ENCODE data around the gene SIX2. TPM values are rescaled to one million over a fixed set of nuclear protein-coding genes. Genes with fewer than 3 reads are reported as not detected.
"Not testable (repeated sequence)": the region's sequence is repeated elsewhere in the genome, so short reads cannot be mapped to it uniquely, and the experiment has no call there.

SIX2 gene
- total and polyA plus RNA-seq, 2 donors (not counting 1 experiment from before 2014, with no cell fraction given): 0.03 TPM; not detected in 1

DNA sequence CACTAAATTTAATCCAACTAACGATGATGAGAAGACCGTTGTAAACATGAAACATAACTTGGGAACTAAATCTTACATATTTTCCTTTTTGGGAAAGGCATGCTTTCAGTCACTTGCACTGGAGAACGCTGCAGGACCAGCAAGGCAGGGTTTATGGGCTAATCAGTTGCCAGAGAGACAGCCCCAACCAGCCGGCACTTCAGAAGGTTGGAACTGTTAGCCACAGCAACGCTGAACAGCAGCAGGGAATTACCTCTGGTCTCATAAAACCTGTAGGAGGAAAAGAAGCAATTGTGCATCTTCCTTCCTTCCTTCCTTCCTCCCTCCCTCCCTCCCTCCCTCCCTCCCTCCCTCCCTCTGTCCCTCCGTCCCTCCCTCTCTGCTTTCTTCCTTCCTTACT is 33.9 kb upstream of the SIX2 start:
- H3K79me2 ChIP-seq (ENCODE audit: control insufficient read depth, insufficient read depth, low read length): no peaks in the 10 kb centered on the region
- H3K27ac ChIP-seq (ENCODE audit: insufficient read depth, low read length): no peak overlapping the region
- H3K36me3 ChIP-seq (ENCODE audit: control insufficient read depth, insufficient read depth, low read length): no peaks in the 10 kb centered on the region
- peaks cover 23% of the 10 kb centered on the region for H3K27me3 ChIP-seq (ENCODE audit: control insufficient read depth, insufficient read depth, low read length)
- H3K4me3 ChIP-seq (replicated peaks in 1 of 4; ENCODE audit: control extremely low read depth in 1 of 4, insufficient read depth in 1 of 4, low read depth in 3 of 4, low read length in 4 of 4): no peak overlapping the region
- TF ChIP-seq EZH2 (IDR thresholded peaks at IDR 0.05; ENCODE audit: low read length, missing control alignments): no peak
- TF ChIP-seq, protein P1, sequence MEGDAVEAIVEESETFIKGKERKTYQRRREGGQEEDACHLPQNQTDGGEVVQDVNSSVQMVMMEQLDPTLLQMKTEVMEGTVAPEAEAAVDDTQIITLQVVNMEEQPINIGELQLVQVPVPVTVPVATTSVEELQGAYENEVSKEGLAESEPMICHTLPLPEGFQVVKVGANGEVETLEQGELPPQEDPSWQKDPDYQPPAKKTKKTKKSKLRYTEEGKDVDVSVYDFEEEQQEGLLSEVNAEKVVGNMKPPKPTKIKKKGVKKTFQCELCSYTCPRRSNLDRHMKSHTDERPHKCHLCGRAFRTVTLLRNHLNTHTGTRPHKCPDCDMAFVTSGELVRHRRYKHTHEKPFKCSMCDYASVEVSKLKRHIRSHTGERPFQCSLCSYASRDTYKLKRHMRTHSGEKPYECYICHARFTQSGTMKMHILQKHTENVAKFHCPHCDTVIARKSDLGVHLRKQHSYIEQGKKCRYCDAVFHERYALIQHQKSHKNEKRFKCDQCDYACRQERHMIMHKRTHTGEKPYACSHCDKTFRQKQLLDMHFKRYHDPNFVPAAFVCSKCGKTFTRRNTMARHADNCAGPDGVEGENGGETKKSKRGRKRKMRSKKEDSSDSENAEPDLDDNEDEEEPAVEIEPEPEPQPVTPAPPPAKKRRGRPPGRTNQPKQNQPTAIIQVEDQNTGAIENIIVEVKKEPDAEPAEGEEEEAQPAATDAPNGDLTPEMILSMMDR (conservative IDR thresholded peaks at IDR 0.05 in 1 of 2, IDR thresholded peaks at IDR 0.05 in 1 of 2; ENCODE audit: low read depth in 1 of 2, low read length in 2 of 2): no peak
- no peak overlapping the region for H3K4me2 ChIP-seq (ENCODE audit: extremely low read depth, insufficient read depth, low read length)
- no peak overlapping the region for H3K9ac ChIP-seq (ENCODE audit: insufficient read depth, low read length)
- no peak for DNase-seq (ENCODE audit: low read depth in 2 of 2)
- H3K4me1 ChIP-seq (ENCODE audit: control insufficient read depth, extremely low read depth, insufficient read depth, low read length): no peaks in the 10 kb centered on the region
- H3K9me3 ChIP-seq (ENCODE audit: control insufficient read depth, insufficient read depth, low read depth, low read length): no peaks in the 10 kb centered on the region
- no peaks in the 10 kb centered on the region for H4K20me1 ChIP-seq (ENCODE audit: control insufficient read depth, extremely low read depth, insufficient read depth, low read length)
- H2AFZ ChIP-seq (ENCODE audit: low read length): no peak overlapping the region

DNA sequence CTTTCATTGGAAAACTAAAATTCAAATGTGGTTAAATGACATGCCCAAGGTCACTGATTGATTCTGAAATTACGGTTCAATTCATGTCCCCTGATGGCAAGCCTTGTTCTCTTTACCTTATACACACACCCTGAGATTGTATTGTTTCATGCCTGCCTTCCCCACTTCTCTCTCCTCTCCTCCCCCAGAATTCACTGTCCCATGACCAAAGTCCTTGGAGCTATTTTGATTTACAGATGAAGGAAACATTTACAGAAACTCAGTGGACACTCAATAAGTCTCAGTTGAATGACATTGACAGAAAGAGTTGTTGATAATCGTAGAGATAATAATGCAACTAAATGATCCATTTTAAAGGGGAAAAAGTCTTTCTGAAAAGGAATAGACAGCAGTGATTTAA is 33.1 kb upstream of the SIX2 start:
- H4K20me1 ChIP-seq (ENCODE audit: control insufficient read depth, extremely low read depth, insufficient read depth, low read length): no peaks in the 10 kb centered on the region
- no peak overlapping the region for H3K4me3 ChIP-seq (replicated peaks in 1 of 4; ENCODE audit: control extremely low read depth in 1 of 4, insufficient read depth in 1 of 4, low read depth in 3 of 4, low read length in 4 of 4)
- no peaks in the 10 kb centered on the region for H3K4me1 ChIP-seq (ENCODE audit: control insufficient read depth, extremely low read depth, insufficient read depth, low read length)
- no peak overlapping the region for H2AFZ ChIP-seq (ENCODE audit: low read length)
- H3K27ac ChIP-seq (ENCODE audit: insufficient read depth, low read length): no peak overlapping the region
- no peak overlapping the region for H3K4me2 ChIP-seq (ENCODE audit: extremely low read depth, insufficient read depth, low read length)
- H3K79me2 ChIP-seq (ENCODE audit: control insufficient read depth, insufficient read depth, low read length): no peaks in the 10 kb centered on the region
- no peak for DNase-seq (ENCODE audit: low read depth in 2 of 2)
- H3K9me3 ChIP-seq (ENCODE audit: control insufficient read depth, insufficient read depth, low read depth, low read length): no peaks in the 10 kb centered on the region
- H3K9ac ChIP-seq (ENCODE audit: insufficient read depth, low read length): no peak overlapping the region
- TF ChIP-seq, protein P1 (conservative IDR thresholded peaks at IDR 0.05 in 1 of 2, IDR thresholded peaks at IDR 0.05 in 1 of 2; ENCODE audit: low read depth in 1 of 2, low read length in 2 of 2): no peak
- TF ChIP-seq EZH2 (IDR thresholded peaks at IDR 0.05; ENCODE audit: low read length, missing control alignments): no peak
- H3K36me3 ChIP-seq (ENCODE audit: control insufficient read depth, insufficient read depth, low read length): no peaks in the 10 kb centered on the region
- peaks cover 23% of the 10 kb centered on the region for H3K27me3 ChIP-seq (ENCODE audit: control insufficient read depth, insufficient read depth, low read length)

DNA sequence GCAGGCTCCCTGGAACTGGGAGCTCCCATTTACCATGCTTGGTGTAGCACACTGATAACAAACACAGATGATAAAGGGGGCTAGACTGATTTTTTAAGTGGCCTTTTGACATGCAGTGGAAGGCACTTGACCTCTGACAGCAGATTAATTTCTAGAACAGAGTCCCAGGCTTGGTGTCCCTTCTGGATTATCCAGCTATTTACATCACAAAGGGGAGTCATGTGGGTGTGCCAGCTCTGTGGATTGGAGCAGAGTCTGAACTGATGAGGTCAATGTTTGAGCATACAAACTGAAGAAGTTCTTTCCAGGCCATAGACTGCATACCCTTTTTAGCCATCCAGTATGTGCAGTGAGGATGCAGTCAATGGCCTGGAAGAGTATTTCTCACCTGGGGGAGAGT is 31.5 kb upstream of the SIX2 start:
- H3K9ac ChIP-seq (ENCODE audit: insufficient read depth, low read length): no peak overlapping the region
- DNase-seq (ENCODE audit: low read depth in 2 of 2): no peak
- TF ChIP-seq, protein P1 (conservative IDR thresholded peaks at IDR 0.05 in 1 of 2, IDR thresholded peaks at IDR 0.05 in 1 of 2; ENCODE audit: low read depth in 1 of 2, low read length in 2 of 2): no peak
- TF ChIP-seq EZH2 (IDR thresholded peaks at IDR 0.05; ENCODE audit: low read length, missing control alignments): no peak
- no peaks in the 10 kb centered on the region for H3K36me3 ChIP-seq (ENCODE audit: control insufficient read depth, insufficient read depth, low read length)
- H3K79me2 ChIP-seq (ENCODE audit: control insufficient read depth, insufficient read depth, low read length): no peaks in the 10 kb centered on the region
- no peaks in the 10 kb centered on the region for H3K4me1 ChIP-seq (ENCODE audit: control insufficient read depth, extremely low read depth, insufficient read depth, low read length)
- H3K27ac ChIP-seq (ENCODE audit: insufficient read depth, low read length): no peak overlapping the region
- H4K20me1 ChIP-seq (ENCODE audit: control insufficient read depth, extremely low read depth, insufficient read depth, low read length): no peaks in the 10 kb centered on the region
- no peaks in the 10 kb centered on the region for H3K9me3 ChIP-seq (ENCODE audit: control insufficient read depth, insufficient read depth, low read depth, low read length)
- no peak overlapping the region for H3K4me2 ChIP-seq (ENCODE audit: extremely low read depth, insufficient read depth, low read length)
- H3K4me3 ChIP-seq (replicated peaks in 1 of 4; ENCODE audit: control extremely low read depth in 1 of 4, insufficient read depth in 1 of 4, low read depth in 3 of 4, low read length in 4 of 4): no peak overlapping the region
- H3K27me3 ChIP-seq (ENCODE audit: control insufficient read depth, insufficient read depth, low read length): peaks cover 23% of the 10 kb centered on the region
- no peak overlapping the region for H2AFZ ChIP-seq (ENCODE audit: low read length)

DNA sequence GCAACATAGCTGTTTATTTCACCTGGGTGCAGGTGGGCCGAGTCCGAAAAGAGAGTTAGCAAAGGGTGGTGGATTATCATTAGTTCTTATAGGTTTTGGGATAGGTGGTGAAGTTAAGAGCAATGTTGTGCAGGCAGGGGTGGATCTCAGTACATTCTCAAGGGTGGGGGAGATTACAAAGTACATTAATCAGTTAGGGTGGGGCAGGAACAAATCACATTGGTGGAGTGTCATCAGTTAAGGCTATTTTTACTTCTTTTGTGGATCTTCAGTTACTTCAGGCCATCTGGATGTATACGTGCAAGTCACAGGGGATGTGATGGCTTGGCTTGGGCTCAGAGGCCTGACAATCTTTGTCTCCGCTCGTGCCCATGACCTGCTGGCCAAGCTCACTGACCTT is 30.6 kb upstream of the SIX2 start:
- H3K4me2 ChIP-seq (ENCODE audit: extremely low read depth, insufficient read depth, low read length); H3K4me3 ChIP-seq (replicated peaks in 1 of 4; ENCODE audit: control extremely low read depth in 1 of 4, insufficient read depth in 1 of 4, low read depth in 3 of 4, low read length in 4 of 4); H3K79me2 ChIP-seq (ENCODE audit: control insufficient read depth, insufficient read depth, low read length); H4K20me1 ChIP-seq (ENCODE audit: control insufficient read depth, extremely low read depth, insufficient read depth, low read length); DNase-seq (ENCODE audit: low read depth in 2 of 2); H3K36me3 ChIP-seq (ENCODE audit: control insufficient read depth, insufficient read depth, low read length); H3K27ac ChIP-seq (ENCODE audit: insufficient read depth, low read length); H3K9me3 ChIP-seq (ENCODE audit: control insufficient read depth, insufficient read depth, low read depth, low read length); H3K4me1 ChIP-seq (ENCODE audit: control insufficient read depth, extremely low read depth, insufficient read depth, low read length); H2AFZ ChIP-seq (ENCODE audit: low read length); H3K9ac ChIP-seq (ENCODE audit: insufficient read depth, low read length): not testable (repeated sequence)
- H3K27me3 ChIP-seq (ENCODE audit: control insufficient read depth, insufficient read depth, low read length): peaks cover 20% of the 10 kb centered on the region

DNA sequence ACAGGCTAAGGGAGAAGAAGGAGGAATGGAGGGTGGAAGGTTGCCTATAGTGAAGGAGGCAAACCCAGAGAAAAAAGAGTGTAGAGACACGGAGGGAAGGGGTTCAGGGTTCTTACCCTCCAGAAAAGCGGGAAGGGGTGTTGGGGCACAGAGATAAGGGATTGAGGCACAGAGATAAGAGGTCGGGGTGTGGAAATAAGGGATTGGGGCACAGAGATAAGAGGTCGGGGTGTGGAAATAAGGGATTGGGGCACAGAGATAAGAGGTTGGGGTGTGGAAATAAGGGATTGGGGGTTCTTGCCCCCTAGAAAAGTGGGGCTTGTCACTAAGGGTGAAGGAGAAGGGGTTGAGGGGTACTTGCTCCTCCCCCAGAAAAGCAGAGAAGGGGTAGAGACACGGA is 29.6 kb upstream of the SIX2 start:
- H3K79me2 ChIP-seq (ENCODE audit: control insufficient read depth, insufficient read depth, low read length); DNase-seq (ENCODE audit: low read depth in 2 of 2); H3K9me3 ChIP-seq (ENCODE audit: control insufficient read depth, insufficient read depth, low read depth, low read length); H4K20me1 ChIP-seq (ENCODE audit: control insufficient read depth, extremely low read depth, insufficient read depth, low read length); H3K36me3 ChIP-seq (ENCODE audit: control insufficient read depth, insufficient read depth, low read length); H3K4me1 ChIP-seq (ENCODE audit: control insufficient read depth, extremely low read depth, insufficient read depth, low read length); H3K9ac ChIP-seq (ENCODE audit: insufficient read depth, low read length); H3K4me2 ChIP-seq (ENCODE audit: extremely low read depth, insufficient read depth, low read length); H3K27ac ChIP-seq (ENCODE audit: insufficient read depth, low read length); H2AFZ ChIP-seq (ENCODE audit: low read length); H3K4me3 ChIP-seq (replicated peaks in 1 of 4; ENCODE audit: control extremely low read depth in 1 of 4, insufficient read depth in 1 of 4, low read depth in 3 of 4, low read length in 4 of 4): not testable (repeated sequence)
- H3K27me3 ChIP-seq (ENCODE audit: control insufficient read depth, insufficient read depth, low read length): peaks cover 14% of the 10 kb centered on the region
